WTC11 (cell line): ENCODE results near the gene MRPL55. TPM values are rescaled to one million over a fixed set of nuclear protein-coding genes. Genes with fewer than 3 reads are reported as not detected.

Experiments
- ATAC-seq: fragments of 200-7000 bp; cut with Tn5 transposase; 2 replicates; pipeline ENCODE4 v1.10.0; 2021; ENCODE audit warnings: mild to moderate bottlenecking, moderate library complexity
- CTCF ChIA-PET: fragments of 300-600 bp; sonication (Branson Sonifier 250); formaldehyde crosslinking; loops from one replicate; lab custom pipeline; 2021; ENCODE audit warnings: antibody characterized with exemption; lab: Charles Lee
- POLR2A ChIA-PET: fragments of 350-600 bp; sonication (Branson Sonifier 250); formaldehyde crosslinking; loops from one replicate; lab custom pipeline; 2021; ENCODE audit warnings: antibody characterized with exemption; lab: Charles Lee
- DNase-seq: peaks from one replicate; pipeline ENCODE4 v3.0.0; 2021; ENCODE audit warnings: low spot score
- H3K27ac Mint-ChIP-seq: 2 replicates; pipeline ENCODE4 v1.8.0; 2021; ENCODE audit warnings: mixed read lengths
- H3K27me3 Mint-ChIP-seq: 2 replicates; pipeline ENCODE4 v1.8.0; 2021; ENCODE audit warnings: low read depth, mild to moderate bottlenecking, moderate library complexity, mixed read lengths
- H3K36me3 Mint-ChIP-seq: 2 replicates; pipeline ENCODE4 v1.8.0; 2021; ENCODE audit warnings: mixed read lengths
- H3K4me1 Mint-ChIP-seq: 2 replicates; pipeline ENCODE4 v1.8.0; 2022; ENCODE audit warnings: mixed read lengths
- H3K4me3 Mint-ChIP-seq: 2 replicates; pipeline ENCODE4 v1.8.0; 2021; ENCODE audit warnings: mild to moderate bottlenecking, moderate library complexity, mixed read lengths
- H3K9me3 Mint-ChIP-seq: 2 replicates; pipeline ENCODE4 v1.8.0; 2021; ENCODE audit warnings: mixed read lengths
- ATF2 ChIP-seq: sonication (generic); formaldehyde crosslinking; IDR thresholded peaks from 2 replicates; pipeline ENCODE4 v1.8.1; 2022; ENCODE audit warnings: low read depth, missing genetic modification reagents, borderline replicate concordance
- CREM ChIP-seq: sonication (generic); formaldehyde crosslinking; IDR thresholded peaks from 2 replicates; pipeline ENCODE4 v1.8.1; 2022; ENCODE audit warnings: mild to moderate bottlenecking, missing genetic modification reagents, moderate library complexity
- CTCF ChIP-seq: fragments of 200-600 bp; IDR thresholded peaks from 2 replicates; pipeline ENCODE4 v1.8.0; 2022; ENCODE audit warnings: antibody characterized with exemption
- HMGXB4 ChIP-seq: sonication (generic); formaldehyde crosslinking; IDR thresholded peaks from 2 replicates; pipeline ENCODE4 v1.8.1; 2023; ENCODE audit warnings: mild to moderate bottlenecking, moderate library complexity, missing genetic modification reagents
- NR3C1 ChIP-seq: sonication (generic); formaldehyde crosslinking; conservative IDR thresholded peaks from 2 replicates; pipeline ENCODE4 v1.8.1; 2023; ENCODE audit warnings: low read depth, mild to moderate bottlenecking, missing genetic modification reagents
- SOX15 ChIP-seq: fragments of 250-450 bp; sonication (Bioruptor Pico); IDR thresholded peaks from 2 replicates; pipeline ENCODE4 v1.9.0; 2021; ENCODE audit warnings: mild to moderate bottlenecking
- ZNF121 ChIP-seq: sonication (generic); formaldehyde crosslinking; IDR thresholded peaks from 2 replicates; pipeline ENCODE4 v1.8.0; 2023; ENCODE audit warnings: missing genetic modification reagents
- ZNF281 ChIP-seq: sonication (generic); formaldehyde crosslinking; IDR thresholded peaks from 2 replicates; pipeline ENCODE4 v1.8.0; 2023; ENCODE audit warnings: mild to moderate bottlenecking, missing genetic modification reagents
- ZNF532 ChIP-seq: fragments of 250-450 bp; sonication (Bioruptor Pico); IDR thresholded peaks from 2 replicates; pipeline ENCODE4 v1.9.0; 2021; ENCODE audit warnings: mild to moderate bottlenecking, borderline replicate concordance
- total RNA-seq: library from RNA; stranded (reverse); gene quantifications from 3 replicates; pipeline ENCODE4 v1.2.3, GENCODE V29; 2021

MRPL55 gene
- total RNA-seq, 1 experiment from 2014 or later: 66.9 TPM

GRCh38 chr1:228074954-228075730 lies 34.0 kb downstream of the MRPL55 start:
- H3K4me3 Mint-ChIP-seq: no peak overlapping the region

GRCh38 chr1:228073857-228074545 lies 35.1 kb downstream of the MRPL55 start:
- TF ChIP-seq NR3C1 (no peak), CTCF (0 out of 2 replicates have a peak, but pooled peaks have one; percentile 13), ATF2 (no peak), SOX15 (CRISPR knock-in tag) (no peak), ZNF532 (CRISPR knock-in tag) (no peak), ZNF281 (no peak), ZNF121 (no peak), HMGXB4 (CRISPR knock-in tag) (no peak)
- TF ChIP-seq, all 79 proteins: peak for 1
- H3K9me3 Mint-ChIP-seq: no peaks in the 10 kb centered on the region
- POLR2A ChIA-PET: interaction anchor here (1.0 kb wide), 2 partner anchors 13 to 75 kb away, joined by 3 read pairs; no protein-coding TSS in a partner anchor
- H3K27ac Mint-ChIP-seq: no peak overlapping the region
- H3K27me3 Mint-ChIP-seq: peaks cover 92% of the 10 kb centered on the region
- no peak overlapping the region for H3K4me3 Mint-ChIP-seq
- H3K4me1 Mint-ChIP-seq: peaks cover 8% of the 10 kb centered on the region
- ATAC-seq (peak; percentile 77), DNase-seq (peak; percentile 67)
- no peaks in the 10 kb centered on the region for H3K36me3 Mint-ChIP-seq
- CTCF ChIA-PET: interaction anchor here (0.5 to 2.7 kb wide), 9 partner anchors 8 to 687 kb away, joined by 3 to 62 read pairs (median 3); partner anchors contain the start of genes ARF1 and WNT3A

More at GRCh38 chr1:228074954-228075730, 34.0 kb downstream of the MRPL55 start:
- ATAC-seq (no peak; the same call in 1 of the 2 replicates), DNase-seq (no peak)
- H3K9me3 Mint-ChIP-seq: no peaks in the 10 kb centered on the region
- no peak overlapping the region for H3K27ac Mint-ChIP-seq
- peaks cover 8% of the 10 kb centered on the region for H3K4me1 Mint-ChIP-seq
- TF ChIP-seq CREM (CRISPR knock-in tag): no peak
- POLR2A ChIA-PET: no interaction called here
- CTCF ChIA-PET: interaction anchor here (1.7 to 4.7 kb wide), 5 partner anchors 15 to 76 kb away, joined by 3 to 62 read pairs (median 21); partner anchors contain the start of gene WNT3A
- peaks cover 98% of the 10 kb centered on the region for H3K27me3 Mint-ChIP-seq
- H3K36me3 Mint-ChIP-seq: no peaks in the 10 kb centered on the region
